ENCODE measurements around the gene ASPM. TPM values are rescaled to one million over a fixed set of nuclear protein-coding genes. Genes with fewer than 3 reads are reported as not detected.
A peak's percentile ranks its signal among the peaks of the same experiment; 100 is the strongest.

The ASPM gene
- total and polyA plus RNA-seq, 2 of the 8 experiments (the other 6 are each of a cell fraction or from before 2014, with no cell fraction given), result 5.1 to 50.3 TPM

- peak overlapping the region in 1 of 4 experiments; percentile 28; a peak in 1 of 8 replicates for H3K4me3 ChIP-seq (ENCODE audit: extremely low read depth in 1 of 4, insufficient read depth in 2 of 4, low read depth in 3 of 4, low read length in 4 of 4)
- H3K14ac ChIP-seq (ENCODE audit: insufficient read length), result no peak overlapping the region
- ChIA-PET CTCF (ENCODE audit: partially characterized antibody) (no interaction called here), POLR2A (ENCODE audit: partially characterized antibody) (interaction anchor here (0.8 kb wide), 1 partner anchor 15 kb away, joined by 3 read pairs; no protein-coding TSS in a partner anchor)
- H3K79me1 ChIP-seq (ENCODE audit: low read depth, low read length), result no peaks in the 10 kb centered on the region
- 0 out of 2 replicates have a peak, but pooled peaks have one; percentile 38 for TF ChIP-seq TCF12 (IDR thresholded peaks at IDR 0.05; ENCODE audit: low read depth, low read length)
- TF ChIP-seq SP1 (IDR thresholded peaks at IDR 0.05; ENCODE audit: low read depth, low read length), result peak; percentile 18; the same call in 1 of the 2 replicates
- TF ChIP-seq EZH2 (IDR thresholded peaks at IDR 0.05; ENCODE audit: low read depth, low read length, severe bottlenecking), result no peak
- H3K9ac ChIP-seq (replicated peaks in 1 of 4; ENCODE audit: extremely low read depth in 1 of 4, low read depth in 3 of 4, low read length in 3 of 4), result no peak overlapping the region
- DNase-seq (ENCODE audit: low read depth in 1 of 2, low spot score in 2 of 2), result no peak
- H2BK5ac ChIP-seq (ENCODE audit: low read depth, low read length), result no peak overlapping the region
- no peak overlapping the region for H4K8ac ChIP-seq (ENCODE audit: extremely low read depth, insufficient read depth, low read length)
- H2BK120ac ChIP-seq (replicated peaks; ENCODE audit: low read depth, low read length), result no peak overlapping the region
- no peak overlapping the region for H3K23ac ChIP-seq (ENCODE audit: insufficient read length)
- no peaks in the 10 kb centered on the region for H3K27me3 ChIP-seq (replicated peaks in 1 of 4; ENCODE audit: control insufficient read depth in 3 of 4, extremely low read depth in 1 of 4, insufficient read depth in 3 of 4, low read length in 3 of 4)
- H4K5ac ChIP-seq (ENCODE audit: insufficient read length, low read depth, low read length), result no peak overlapping the region
- H2AFZ ChIP-seq (ENCODE audit: low read length), result no peak overlapping the region
- H4K91ac ChIP-seq (replicated peaks; ENCODE audit: insufficient read length, low read length), result no peak overlapping the region
- no peak overlapping the region for H3K18ac ChIP-seq (ENCODE audit: extremely low read depth, low read length)
- no peak overlapping the region for H3K27ac ChIP-seq (ENCODE audit: low read depth, low read length)
- no peaks in the 10 kb centered on the region for H3K9me3 ChIP-seq (ENCODE audit: insufficient read depth in 2 of 2, low read depth in 1 of 2, low read length in 1 of 2)
- H3K4ac ChIP-seq (replicated peaks; ENCODE audit: insufficient read length, low read depth, low read length), result no peak overlapping the region
- H2BK15ac ChIP-seq (ENCODE audit: low read length), result no peak overlapping the region
- peaks cover 0 to 6% (median 0%) of the 10 kb centered on the region in 4 experiments; a peak in 4 of 7 replicates for H3K4me1 ChIP-seq (replicated peaks in 1 of 4; ENCODE audit: control insufficient read depth in 3 of 4, insufficient read depth in 4 of 4, low read length in 3 of 4)
- no peak for FAIRE-seq
- H3K79me2 ChIP-seq (ENCODE audit: control insufficient read depth in 1 of 2, insufficient read depth in 2 of 2, low read length in 2 of 2), result no peaks in the 10 kb centered on the region; a peak in 2 of 4 replicates
- H3K36me3 ChIP-seq (ENCODE audit: control insufficient read depth in 2 of 4, insufficient read depth in 4 of 4, low read length in 3 of 4), result peaks cover 0 to 66% (median 26%) of the 10 kb centered on the region in 4 experiments; a peak in 7 of 8 replicates
- no peak overlapping the region for H2BK12ac ChIP-seq (ENCODE audit: low read depth, low read length)
- H3K4me2 ChIP-seq (ENCODE audit: insufficient read depth in 1 of 2, low read depth in 2 of 2, low read length in 2 of 2), result peak overlapping the region; percentile 13 to 29; a peak in 1 of 4 replicates
- no peaks in the 10 kb centered on the region for H3K23me2 ChIP-seq (ENCODE audit: low read depth, low read length)
- H2AK5ac ChIP-seq (ENCODE audit: low read depth, low read length), result no peak overlapping the region
- WGBS, 2 experiments (ENCODE audit: extremely low coverage in 1 of 2, insufficient coverage in 1 of 2, insufficient read length in 1 of 2, insufficient replicate concordance in 2 of 2, low coverage in 1 of 2, low lambda C conversion rate in 2 of 2, missing lambda C conversion rate in 1 of 2), result 67 to 100% methylated on average over 1 to 2 of the region's 2 CpGs
- no peak overlapping the region for H3K56ac ChIP-seq (replicated peaks; ENCODE audit: insufficient read length, low read depth, low read length)
- no peak overlapping the region for H2BK20ac ChIP-seq (ENCODE audit: low read length)
- H4K20me1 ChIP-seq (replicated peaks in 1 of 2; ENCODE audit: control insufficient read depth in 1 of 2, insufficient read depth in 2 of 2, low read length in 2 of 2), result no peaks in the 10 kb centered on the region
Observed at GRCh38 chr1:197129698-197130097, 16.8 kb downstream of the ASPM start.

Data from H1 (cell line).